ENCODE data around the gene MEDAG.

DNA sequence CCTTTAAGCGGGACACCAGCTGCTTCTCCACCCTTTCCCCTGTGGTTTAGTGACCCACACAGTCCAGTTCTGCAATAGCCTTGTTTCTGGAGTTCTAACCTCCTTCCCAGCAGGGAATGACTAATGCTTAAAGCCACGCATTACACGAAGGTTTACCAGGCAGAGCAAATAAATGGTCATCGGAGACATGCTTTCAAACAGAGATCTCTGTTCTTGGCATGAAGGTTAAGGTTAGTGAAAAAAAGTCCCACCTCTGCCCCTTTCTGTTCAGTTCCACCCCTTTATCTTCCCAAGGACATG, 25.3 kb upstream of the MEDAG start:
- TF ChIP-seq POLR2A (IDR thresholded peaks at IDR 0.05; ENCODE audit: low read length) (no peak), GATA1 (IDR thresholded peaks at IDR 0.05; ENCODE audit: low read depth, low read length) (no peak)
